NOMO-1 treated with dmso at 0.1 percent for 144 hours (cell line): ENCODE data around the gene TNS4.
"Not testable (repeated sequence)": the region's sequence is repeated elsewhere in the genome, so short reads cannot be mapped to it uniquely, and the experiment has no call there.

Source experiments
- DNase-seq: peaks from one replicate; lab custom pipeline; 2025; ENCODE audit not compliant: unreplicated experiment; lab: John Stamatoyannopoulos, UW

Gene TNS4, protein sequence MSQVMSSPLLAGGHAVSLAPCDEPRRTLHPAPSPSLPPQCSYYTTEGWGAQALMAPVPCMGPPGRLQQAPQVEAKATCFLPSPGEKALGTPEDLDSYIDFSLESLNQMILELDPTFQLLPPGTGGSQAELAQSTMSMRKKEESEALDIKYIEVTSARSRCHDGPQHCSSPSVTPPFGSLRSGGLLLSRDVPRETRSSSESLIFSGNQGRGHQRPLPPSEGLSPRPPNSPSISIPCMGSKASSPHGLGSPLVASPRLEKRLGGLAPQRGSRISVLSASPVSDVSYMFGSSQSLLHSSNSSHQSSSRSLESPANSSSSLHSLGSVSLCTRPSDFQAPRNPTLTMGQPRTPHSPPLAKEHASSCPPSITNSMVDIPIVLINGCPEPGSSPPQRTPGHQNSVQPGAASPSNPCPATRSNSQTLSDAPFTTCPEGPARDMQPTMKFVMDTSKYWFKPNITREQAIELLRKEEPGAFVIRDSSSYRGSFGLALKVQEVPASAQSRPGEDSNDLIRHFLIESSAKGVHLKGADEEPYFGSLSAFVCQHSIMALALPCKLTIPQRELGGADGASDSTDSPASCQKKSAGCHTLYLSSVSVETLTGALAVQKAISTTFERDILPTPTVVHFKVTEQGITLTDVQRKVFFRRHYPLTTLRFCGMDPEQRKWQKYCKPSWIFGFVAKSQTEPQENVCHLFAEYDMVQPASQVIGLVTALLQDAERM

DNA sequence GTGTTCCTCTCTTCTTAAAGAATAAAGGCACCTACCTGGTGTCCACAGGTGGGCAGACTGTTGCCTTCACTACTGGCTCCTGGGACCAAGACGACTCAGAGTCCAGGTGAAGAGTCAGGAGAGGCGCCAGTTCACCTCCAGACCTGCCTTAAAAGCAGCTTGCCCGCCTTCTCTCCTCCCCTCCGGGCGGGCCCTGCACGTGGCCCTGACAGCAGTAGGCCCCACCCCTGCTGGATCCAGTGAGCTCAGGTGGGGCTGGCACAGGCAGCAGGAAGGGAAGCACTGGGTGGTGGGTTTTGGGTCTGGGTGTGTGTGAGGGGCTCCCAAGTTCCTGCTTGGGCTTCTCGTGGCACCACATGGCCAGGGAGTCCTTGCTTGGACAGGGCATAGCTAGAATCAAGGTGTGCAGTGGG, at the start of gene TNS4:
TSS of gene TNS4 (minus strand) at position 125 of the 413 bp plus-strand sequence. CDS start 5,198 bp downstream, outside the sequence.
- DNase-seq, result no peak

DNA sequence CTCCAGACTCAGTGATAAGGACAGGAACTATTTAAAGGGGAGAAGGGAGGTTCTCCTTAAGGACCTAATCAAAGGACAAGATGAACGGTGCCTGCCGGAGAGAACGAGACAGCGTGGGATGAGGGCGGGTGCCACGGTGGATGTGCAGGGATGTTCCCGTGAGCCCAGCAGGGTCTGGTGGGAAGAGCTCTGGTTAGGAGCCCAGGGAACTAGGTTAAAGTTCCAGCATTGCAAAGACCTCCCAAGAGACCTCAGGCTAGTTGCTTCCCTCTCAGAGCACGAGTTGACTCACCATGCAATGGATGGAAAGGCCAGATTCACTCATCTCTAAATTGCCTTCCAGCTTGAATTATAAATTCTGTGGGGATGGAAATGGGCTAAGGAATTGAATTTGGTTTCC, 49.2 kb upstream of the TNS4 start:
- no peak for DNase-seq

DNA sequence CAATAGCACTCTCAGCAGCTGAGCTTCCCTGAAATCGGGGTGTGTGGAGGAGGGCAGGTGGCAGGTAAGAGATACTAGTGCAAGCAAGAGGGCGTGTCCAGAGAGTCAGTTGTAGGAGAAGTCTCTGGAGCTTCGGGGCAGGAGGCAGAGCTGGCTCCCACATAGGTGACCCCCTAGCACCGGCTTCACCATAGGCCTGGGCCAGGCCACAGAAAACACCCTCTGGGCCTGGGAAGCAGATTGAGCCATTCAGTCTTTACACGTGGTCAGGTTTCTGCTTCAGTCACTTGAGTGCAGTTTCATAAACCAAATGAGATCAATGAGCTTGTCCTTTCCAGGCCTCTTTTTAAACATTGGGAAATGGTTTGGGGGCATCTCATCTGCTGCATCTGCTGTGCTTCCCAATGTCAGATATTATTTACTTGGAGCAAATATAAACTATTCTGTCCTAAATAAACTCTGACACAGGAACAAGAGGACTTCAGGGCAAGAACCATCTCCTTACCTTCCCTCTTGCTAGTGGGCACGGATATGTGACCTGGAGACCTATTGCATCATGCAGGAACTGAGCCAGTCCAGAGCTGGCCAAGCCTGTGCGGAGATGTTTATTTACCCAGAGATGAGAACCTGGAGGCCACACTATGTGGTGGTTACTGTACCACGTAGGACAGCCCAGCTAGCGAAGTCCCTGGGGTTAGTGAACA, 47.7 kb upstream of the TNS4 start:
- DNase-seq, result no peak

DNA sequence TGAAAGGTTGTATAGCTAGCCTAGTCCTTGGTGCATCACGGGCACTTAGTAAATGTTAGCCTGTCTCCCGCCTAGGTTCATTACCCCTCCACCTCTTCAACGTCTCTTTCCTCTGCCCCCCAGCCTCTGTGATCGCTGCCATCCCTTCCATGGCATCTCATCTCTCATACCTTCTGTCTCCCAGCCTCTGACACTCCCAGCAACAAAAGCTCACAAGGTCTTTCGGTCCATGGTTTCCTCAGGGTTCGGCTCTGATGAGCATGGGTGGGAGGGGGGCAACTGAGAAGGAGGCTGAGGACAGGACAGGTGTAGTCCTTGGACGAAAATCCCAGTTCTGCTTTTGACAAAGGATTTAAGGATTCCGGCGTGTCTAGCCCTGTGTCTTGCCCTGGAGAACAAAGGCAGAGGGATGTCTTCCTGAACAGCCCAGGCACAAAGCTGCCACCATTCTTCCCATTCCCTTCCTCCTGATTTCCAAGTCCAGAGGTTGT, 47.1 kb upstream of the TNS4 start:
- DNase-seq, result no peak

DNA sequence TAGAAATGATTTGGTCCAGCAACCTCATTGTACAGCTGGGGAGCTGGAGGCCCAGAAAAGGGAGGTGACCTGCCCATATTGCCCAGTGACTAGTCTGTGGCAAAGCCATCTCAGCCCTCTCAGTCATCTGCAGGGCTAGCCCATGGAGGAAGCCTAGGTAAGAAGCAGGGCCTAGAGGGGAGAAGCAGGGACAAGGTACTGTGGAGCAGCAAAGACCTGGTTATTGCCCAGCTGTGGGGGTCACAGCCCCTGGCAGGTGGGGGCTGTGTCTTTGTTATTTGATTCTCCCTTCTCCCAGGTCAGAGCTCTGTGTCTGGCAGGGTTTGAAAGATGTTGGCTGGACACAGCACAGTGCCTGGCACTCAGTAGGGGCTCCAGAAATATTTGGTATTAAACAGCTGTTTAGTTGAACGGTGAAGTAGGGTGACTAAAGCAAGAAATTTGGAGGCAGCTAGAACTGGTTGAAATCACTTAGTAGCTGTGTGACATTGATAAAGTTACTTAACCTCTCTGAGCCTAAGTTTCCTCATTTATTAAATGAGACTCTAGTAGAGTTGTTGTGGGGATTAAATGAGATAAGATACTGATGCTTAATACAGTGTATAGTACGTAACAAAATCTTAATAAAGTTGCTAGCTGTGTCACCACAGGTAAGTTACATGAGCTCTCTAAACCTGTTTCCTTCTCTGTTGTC, 46.5 kb upstream of the TNS4 start:
- DNase-seq, result no peak

DNA sequence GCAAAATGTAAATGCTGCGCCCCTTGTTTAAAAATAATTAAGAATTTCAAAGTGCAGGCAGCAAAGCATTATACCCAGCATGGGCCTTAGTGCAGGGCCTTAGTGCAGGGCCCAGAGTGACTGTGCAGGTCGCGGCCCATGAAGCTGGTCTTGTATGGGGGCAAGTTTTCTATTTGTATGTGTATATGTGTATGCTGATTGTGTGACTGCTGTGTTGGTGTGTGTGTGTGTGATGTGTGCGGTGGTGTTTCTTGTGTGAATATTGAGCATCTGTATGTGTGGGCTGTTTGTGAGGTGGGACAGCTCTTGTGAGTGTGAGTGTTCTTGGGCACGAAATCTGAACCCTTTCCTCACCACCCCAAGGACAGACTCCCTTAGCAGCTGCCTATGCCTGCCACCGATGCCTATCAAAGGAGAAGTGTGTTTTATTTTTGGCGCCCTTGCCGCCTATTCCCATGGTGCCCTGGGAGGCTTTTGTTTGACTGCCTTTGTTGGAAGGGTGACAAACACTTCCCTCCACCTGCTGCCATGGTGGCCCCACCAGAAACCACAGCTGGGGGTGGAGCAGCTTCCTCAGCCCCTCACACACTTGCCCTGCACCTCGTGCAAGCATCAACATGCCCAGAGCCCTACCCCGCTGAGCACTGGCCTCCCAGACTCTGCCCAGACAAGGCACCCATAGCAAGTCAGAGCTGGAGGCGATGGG, 45.8 kb upstream of the TNS4 start:
- DNase-seq, result peak; percentile 73

DNA sequence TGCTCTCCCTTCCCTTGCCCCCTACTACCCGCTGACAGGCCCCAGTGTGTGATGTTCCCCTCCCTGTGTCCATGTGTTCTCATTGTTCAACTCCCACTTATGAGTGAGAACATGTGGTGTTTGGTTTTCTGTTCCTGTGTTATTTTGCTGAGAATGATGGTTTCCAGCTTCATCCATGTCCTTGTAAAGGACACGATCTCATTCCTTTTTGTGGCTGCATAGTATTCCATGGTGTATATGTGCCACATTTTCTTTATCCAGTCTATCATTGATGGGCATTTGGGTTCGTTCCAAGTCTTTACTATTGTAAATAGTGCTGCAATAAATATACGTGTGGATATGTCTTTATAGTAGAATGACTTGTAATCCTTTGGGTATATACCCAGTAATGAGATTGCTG, 45.1 kb upstream of the TNS4 start:
- not testable (repeated sequence) for DNase-seq

DNA sequence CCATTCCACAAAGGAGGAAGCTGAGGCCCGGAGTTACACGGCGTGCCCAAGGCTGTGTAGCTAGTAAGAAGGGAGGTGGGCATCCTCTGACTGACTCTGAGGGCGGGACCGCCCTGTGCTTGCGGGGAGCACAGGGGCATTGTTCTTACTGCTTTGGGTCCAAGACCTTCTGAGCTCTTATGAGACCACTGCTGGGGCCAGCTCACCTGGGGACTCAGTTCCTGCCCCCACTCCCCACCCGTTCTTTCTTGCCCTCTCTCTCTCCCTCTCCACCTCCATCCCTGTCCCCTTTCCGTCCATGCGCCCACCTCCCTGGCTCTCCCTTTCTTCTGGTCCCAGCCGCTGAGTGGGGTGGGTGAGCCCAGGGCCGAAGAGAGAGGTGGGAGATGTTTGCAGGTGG, 44.2 kb upstream of the TNS4 start:
- no peak for DNase-seq

DNA sequence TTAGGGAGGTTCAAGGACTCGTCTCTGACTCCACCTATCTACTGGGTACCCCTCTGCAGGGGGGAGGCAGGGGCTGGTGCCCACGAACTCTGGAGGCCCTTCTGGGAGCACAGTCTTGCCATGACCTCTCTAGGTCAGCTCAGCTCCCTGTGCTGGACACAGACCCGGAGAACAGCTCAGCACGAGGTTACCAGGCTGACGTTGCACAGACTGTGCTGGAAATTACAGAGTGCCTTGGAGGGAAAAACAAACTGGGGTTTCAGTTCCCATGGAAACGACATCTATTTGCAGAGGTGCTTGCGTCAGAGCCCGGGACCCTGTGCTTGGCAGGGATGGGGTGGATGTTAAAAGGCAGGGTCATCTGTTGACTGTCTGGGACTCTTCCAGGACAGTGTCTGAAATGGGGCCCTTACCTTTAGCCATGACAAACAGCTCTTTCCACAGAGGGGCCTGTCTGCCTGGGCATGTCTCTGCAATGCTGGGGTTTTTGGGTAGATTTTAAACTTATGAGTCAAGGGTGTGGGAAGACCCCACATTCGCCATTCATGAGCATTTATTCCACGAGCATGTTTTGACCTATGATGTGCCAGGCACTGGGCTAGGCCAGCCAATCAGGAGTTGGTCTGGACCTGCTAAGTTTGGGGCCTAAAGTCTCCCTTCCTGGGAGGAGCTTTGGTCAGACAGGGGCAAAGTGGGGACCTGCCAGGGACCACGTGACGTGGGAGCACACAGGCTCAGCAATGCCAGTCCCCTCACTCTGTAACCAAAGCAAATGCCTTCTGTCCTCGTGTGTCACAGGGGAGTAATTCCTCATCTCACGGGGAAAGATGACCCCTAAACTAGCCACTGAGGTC, 41.4 kb upstream of the TNS4 start:
- no peak for DNase-seq

DNA sequence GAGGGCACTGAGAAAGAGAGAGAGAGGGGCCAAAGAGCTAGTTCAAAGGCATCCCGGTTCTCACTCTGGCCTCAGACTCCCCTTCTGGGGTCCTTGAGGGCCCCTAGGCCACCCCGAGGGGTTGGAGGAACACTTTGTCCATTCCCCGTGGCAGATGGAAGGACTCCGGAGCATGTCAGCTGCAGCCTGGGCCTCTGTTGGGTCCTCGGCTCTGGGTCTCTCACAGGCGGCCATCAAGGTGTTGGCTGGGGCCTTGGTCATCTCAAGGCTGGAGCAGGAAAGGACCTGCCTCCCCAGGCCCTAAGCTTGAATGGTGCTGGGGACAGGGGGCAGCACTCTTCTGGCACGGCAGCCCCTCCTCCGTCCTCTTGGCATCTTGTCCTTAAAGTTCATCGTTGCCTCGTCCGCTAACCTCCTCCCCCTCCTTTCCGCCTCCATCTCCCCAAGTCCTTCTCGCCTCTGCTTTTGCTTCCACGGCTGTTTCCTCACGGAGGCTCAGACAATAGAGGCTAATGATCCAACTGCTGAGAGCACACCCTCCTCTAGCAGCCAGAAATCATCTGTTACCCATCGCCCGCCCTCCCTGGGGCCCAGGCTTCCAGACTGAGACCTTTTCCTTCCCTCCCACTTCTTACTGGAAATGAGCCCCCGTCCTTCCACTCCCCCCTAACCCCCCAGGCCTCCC, 40.6 kb upstream of the TNS4 start:
- DNase-seq, result no peak

DNA sequence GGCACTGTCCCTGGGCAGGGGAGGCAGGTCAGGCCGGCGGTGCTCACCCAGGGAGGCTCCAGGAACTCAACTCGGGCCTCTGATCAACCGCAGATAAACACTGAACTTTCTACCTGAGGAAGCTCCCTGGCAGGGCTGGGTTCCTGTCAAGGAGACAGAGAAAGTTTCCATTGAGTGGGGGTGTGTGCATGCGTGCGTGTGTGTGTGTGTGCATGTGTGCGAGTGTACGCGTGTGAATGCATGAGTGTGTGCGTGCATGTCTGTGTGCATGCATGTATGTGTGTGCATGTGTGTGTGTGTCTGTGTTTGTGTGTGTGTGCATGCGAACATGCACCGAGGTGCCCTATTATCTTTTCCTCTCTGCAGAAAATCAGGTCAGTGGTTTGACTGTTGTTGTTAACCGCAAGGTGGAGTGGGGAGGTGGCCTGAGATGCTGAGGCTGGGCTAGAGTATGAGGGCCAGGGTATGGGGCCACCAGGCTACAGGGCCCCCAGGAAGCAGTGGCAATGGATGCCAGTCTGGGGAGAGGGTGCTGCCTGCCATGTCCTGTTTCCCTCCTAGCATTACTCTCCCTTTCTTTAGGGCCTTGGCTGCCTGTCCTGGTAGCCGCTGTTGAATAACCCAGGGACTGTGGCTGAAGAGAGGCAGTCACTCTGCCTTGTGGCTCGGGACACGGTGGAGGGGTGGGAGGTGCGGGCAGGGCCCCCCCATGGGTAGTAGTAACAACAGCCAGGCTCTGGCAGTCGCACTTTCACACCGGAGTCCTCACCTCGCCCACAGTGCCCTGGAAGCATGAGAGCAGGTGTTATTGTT, 39.8 kb upstream of the TNS4 start:
- DNase-seq, result no peak

DNA sequence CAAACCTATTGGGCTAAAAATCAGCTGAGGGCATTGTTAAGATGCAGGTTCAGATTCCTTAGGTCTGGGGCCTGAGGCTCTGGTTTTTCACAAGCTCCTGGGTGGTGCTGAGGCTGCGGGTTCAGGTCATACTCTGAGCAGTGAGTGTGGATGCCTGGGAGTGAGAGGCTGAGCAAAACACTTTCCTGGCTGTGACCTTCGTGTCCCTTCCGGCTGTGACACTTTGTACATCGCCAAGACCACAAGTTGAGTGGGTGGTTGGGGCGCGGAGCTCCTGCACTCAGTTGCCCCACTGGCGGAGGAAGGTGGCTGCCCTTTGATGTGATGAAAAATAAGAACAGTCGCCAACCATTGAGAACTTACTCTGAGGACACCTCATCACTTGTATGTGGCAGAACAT, 39.0 kb upstream of the TNS4 start:
- DNase-seq, result no peak

DNA sequence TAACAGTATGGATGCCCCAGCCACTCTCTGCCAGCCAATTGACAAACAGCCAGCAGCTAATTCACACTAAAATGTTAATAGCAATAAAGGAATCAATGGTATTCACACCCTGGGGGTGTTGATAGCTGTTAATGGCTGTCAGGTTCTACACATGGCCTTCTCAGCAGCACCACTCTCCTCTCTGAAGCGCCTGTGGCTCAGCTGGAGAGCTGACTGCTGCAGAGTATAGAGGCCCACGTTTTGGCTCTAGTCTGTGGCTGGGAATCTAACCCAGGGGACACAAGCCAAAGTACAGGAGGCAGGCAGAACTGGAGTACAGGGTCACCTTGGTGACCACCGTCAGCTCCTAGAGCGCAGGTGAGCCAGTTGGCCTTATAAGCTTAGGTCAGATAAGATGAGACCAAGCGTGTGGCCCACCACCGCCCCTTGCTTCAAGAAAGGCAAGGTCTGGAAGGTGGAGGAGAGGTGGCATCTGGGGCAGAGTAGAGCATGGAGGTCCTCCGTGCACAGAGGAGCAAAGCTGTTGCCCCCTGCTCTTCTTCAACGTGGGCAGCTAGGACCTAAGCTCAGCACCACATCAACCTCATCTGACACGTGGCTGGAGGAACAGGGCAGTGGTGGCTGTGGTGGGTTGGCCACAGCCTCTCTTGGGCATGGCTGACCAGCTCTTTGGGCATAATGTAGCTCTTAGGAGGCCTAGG, 38.4 kb upstream of the TNS4 start:
- no peak for DNase-seq

DNA sequence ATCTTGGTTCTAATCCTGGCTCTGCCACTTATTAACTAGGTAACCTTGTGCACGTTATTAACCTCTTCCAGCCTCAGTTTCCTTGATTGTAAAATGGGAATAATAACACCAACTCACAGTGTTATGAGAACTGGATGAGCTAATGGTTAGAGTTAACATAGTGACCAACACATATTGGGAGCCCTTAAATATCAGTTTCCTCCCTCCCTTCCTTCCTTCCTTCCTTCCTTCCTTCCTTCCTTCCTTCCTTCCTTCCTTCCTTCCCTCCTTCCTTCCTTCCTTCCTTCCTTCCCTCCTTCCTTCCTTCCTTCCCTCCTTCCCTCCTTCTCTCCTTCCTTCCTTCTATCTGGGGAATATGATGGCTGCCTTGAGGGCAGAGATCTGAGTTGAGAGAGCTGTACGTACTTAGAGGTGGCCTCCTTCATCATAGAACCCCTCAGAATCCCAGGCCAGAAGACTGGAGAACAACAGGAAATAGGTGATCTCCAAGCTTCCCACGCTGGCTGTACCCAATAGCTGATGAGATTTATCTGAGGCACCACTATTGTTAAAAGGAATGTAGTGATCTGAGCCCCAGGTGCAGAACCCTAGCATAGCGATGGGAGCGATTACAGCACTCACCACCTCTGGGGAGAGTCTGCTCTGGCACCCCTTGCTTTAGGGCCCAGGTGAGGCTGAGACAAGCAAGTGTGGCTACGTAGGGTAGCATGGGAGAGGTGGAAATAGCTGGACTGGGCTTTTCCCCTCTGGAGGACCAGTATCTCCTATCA, 37.7 kb upstream of the TNS4 start:
- DNase-seq, result no peak

DNA sequence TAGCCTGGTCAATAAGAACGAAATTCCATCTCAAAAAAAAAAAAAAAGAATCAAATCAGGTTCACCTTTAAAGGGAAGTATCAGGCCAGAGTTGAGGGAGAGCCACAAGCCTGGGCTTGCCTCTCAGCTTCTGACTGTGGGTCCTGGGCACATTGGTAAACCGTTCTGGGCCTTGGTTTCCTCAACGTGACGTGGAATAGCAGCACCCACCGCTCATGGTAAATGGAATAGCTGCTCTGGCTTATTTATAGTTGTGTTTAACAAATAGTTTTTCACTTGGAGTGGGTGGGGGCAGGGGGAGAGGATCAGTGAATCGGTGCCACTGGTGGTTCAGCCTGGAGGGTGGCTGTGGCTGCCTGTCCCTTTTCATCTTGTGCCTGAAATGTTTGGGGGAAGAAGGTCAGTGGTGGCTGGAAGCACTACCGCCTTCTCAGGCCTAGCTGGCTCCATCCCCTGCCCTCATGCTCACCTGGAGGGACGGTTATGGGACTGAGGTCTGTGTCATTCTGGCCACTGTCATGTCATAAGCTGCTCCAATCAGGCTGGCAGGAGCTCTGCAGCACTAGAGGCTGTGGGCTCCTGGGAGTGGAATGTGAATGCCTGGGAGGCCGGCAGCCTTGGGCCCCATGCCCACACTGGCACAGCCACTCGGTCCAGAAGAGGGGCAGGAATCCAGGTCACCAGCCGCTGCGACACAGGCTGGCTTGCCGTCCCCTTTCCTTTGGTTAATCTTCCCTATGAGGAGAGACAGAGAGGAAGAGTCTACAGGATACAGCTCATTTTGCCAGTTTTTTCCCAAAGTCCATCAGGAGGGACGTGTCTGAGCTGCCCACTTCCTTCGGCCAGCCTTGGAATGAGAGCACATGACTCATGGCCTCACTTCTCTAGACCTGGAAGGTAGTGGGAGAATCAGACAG, 36.9 kb upstream of the TNS4 start:
- DNase-seq, result no peak
